ENCODE measurements around the gene NGLY1. TPM values are rescaled to one million over a fixed set of nuclear protein-coding genes. Genes with fewer than 3 reads are reported as not detected.

The NGLY1 gene
- total and polyA plus RNA-seq, 2 donors from 2014 or later, result 22.6 to 32.0 TPM

DNA sequence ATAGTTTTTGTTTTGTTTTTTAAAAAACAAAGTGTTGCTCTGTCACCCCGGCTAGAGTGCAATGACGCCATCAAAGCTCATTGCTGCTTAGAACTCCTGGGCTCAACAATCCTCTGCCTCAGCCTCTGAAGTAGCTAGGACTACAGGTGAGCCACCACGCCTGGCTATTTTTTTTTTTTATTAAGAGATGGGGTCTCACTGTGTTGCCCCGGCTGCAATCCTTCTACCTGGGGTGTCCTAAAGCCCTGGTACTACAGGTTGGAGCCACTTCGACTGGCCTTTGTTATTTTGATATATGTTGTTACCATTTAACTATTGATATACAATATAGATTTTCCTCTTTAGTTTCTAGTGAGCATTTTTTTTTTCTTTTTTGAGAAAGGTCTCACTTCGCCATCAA, 2.6 kb downstream of the NGLY1 start:
- H3K36me3 ChIP-seq (ENCODE audit: control insufficient read depth in 2 of 3, insufficient read depth in 3 of 3, low read length in 3 of 3), result peaks cover 0 to 10% (median 10%) of the 10 kb centered on the region in 3 donors
- TF ChIP-seq, protein P1, sequence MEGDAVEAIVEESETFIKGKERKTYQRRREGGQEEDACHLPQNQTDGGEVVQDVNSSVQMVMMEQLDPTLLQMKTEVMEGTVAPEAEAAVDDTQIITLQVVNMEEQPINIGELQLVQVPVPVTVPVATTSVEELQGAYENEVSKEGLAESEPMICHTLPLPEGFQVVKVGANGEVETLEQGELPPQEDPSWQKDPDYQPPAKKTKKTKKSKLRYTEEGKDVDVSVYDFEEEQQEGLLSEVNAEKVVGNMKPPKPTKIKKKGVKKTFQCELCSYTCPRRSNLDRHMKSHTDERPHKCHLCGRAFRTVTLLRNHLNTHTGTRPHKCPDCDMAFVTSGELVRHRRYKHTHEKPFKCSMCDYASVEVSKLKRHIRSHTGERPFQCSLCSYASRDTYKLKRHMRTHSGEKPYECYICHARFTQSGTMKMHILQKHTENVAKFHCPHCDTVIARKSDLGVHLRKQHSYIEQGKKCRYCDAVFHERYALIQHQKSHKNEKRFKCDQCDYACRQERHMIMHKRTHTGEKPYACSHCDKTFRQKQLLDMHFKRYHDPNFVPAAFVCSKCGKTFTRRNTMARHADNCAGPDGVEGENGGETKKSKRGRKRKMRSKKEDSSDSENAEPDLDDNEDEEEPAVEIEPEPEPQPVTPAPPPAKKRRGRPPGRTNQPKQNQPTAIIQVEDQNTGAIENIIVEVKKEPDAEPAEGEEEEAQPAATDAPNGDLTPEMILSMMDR (IDR thresholded peaks at IDR 0.05; ENCODE audit: borderline replicate concordance, extremely low read depth, insufficient read depth), result no peak
- no peaks in the 10 kb centered on the region for H3K9me3 ChIP-seq (ENCODE audit: control insufficient read depth in 2 of 3, insufficient read depth in 1 of 3, low read length in 3 of 3)
- peaks cover 0 to 15% (median 9%) of the 10 kb centered on the region in 3 donors for H3K4me1 ChIP-seq (ENCODE audit: control insufficient read depth in 2 of 3, insufficient read depth in 2 of 3, low read depth in 1 of 3, low read length in 3 of 3)
- H3K27ac ChIP-seq (ENCODE audit: low read depth in 2 of 2, low read length in 2 of 2), result no peak overlapping the region
- no peak overlapping the region for H3K9ac ChIP-seq (ENCODE audit: low read length in 3 of 3)
- no peaks in the 10 kb centered on the region for H3K27me3 ChIP-seq (ENCODE audit: control insufficient read depth, insufficient read depth, low read length)
- DNase-seq (no peak), FAIRE-seq (no peak)
- no peak overlapping the region for H3K4me3 ChIP-seq (ENCODE audit: low read length in 3 of 3)
- intact Hi-C loops (cut with DNase I), result no loop called here

DNA sequence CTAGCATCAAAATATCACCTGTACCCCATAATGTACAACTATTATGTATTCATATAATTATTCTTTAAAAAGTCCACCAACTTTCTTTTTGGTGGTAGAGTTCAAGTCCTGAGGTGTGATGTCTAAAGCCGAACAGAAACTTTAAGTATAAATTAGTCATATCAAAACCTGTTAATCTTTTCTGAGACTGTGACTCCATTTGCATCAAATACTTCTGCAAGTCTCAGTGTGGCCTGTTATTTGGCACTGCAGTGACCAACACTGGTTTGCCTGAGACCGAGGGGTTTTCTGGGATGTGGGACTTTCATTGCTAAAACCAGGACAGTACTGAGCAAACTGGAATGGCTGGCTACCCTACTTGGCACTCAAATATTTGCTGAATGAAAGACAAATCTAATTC, 7.3 kb downstream of the NGLY1 start:
- peaks cover 0 to 16% (median 12%) of the 10 kb centered on the region in 3 donors for H3K36me3 ChIP-seq (ENCODE audit: control insufficient read depth in 2 of 3, insufficient read depth in 3 of 3, low read length in 3 of 3)
- no peak for FAIRE-seq
- TF ChIP-seq, protein P1 (IDR thresholded peaks at IDR 0.05; ENCODE audit: borderline replicate concordance, extremely low read depth, insufficient read depth), result no peak

DNA sequence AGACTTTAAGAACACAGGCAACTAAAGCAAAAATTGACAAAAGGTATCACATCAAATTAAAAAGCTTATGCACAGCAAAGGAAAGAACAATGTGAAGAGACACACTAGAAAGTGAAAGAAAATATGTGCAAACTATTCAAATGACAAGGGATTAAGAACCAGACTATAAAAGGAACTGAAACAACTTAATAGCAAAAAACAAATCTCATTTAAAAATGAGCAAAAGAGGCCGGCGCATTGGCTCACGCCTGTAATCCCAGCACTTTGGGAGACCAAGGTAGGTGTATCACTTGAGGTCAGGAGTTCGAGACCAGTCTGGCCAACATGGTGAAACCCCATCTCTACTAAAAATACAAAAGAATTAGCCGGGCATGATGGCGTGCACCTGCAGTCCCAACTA, 14.4 kb downstream of the NGLY1 start:
- no peaks in the 10 kb centered on the region for H3K4me1 ChIP-seq (ENCODE audit: control insufficient read depth in 2 of 3, insufficient read depth in 2 of 3, low read depth in 1 of 3, low read length in 3 of 3)
- DNase-seq (no peak), FAIRE-seq (no peak)
- H3K9me3 ChIP-seq (ENCODE audit: control insufficient read depth in 2 of 3, insufficient read depth in 1 of 3, low read length in 3 of 3), result no peaks in the 10 kb centered on the region
- peaks cover 0 to 3% (median under 1%) of the 10 kb centered on the region in 3 donors for H3K36me3 ChIP-seq (ENCODE audit: control insufficient read depth in 2 of 3, insufficient read depth in 3 of 3, low read length in 3 of 3)
- intact Hi-C loops (cut with DNase I), result no loop called here
- TF ChIP-seq, protein P1 (IDR thresholded peaks at IDR 0.05; ENCODE audit: borderline replicate concordance, extremely low read depth, insufficient read depth), result no peak
- H3K27me3 ChIP-seq (ENCODE audit: control insufficient read depth, insufficient read depth, low read length), result no peaks in the 10 kb centered on the region
- no peak overlapping the region for H3K4me3 ChIP-seq (ENCODE audit: low read length in 3 of 3)
- H3K9ac ChIP-seq (ENCODE audit: low read length in 3 of 3), result no peak overlapping the region
- no peak overlapping the region for H3K27ac ChIP-seq (ENCODE audit: low read depth in 2 of 2, low read length in 2 of 2)

More for the DNA sequence above, 7.3 kb downstream of the NGLY1 start:
- no peak overlapping the region for H3K4me3 ChIP-seq (ENCODE audit: low read length in 3 of 3)
- intact Hi-C loops (cut with DNase I), result no loop called here
- no peak for DNase-seq
- H3K9ac ChIP-seq (ENCODE audit: low read length in 3 of 3), result no peak overlapping the region
- H3K27me3 ChIP-seq (ENCODE audit: control insufficient read depth, insufficient read depth, low read length), result no peaks in the 10 kb centered on the region
- no peak overlapping the region for H3K27ac ChIP-seq (ENCODE audit: low read depth in 2 of 2, low read length in 2 of 2)
- no peaks in the 10 kb centered on the region for H3K4me1 ChIP-seq (ENCODE audit: control insufficient read depth in 2 of 3, insufficient read depth in 2 of 3, low read depth in 1 of 3, low read length in 3 of 3)
- no peaks in the 10 kb centered on the region for H3K9me3 ChIP-seq (ENCODE audit: control insufficient read depth in 2 of 3, insufficient read depth in 1 of 3, low read length in 3 of 3)

DNA sequence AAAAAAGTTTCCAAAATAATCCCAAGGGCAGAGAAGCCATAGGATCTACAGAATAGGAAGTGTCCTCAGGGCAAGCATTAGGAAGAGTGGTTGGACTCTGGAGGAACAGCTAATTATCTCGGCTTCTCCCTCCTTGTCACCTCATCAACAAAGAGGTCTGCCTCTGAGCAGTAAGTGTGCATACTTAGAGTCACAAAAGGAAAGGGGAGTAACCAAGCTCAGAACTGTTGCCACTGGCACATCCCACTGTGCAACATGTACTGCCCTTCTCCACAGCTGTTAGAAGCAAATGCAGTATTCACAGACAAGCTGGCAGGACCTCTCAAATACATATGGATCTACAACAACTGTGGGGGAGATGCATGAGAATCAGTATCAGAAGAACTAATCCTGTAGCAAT, 31.5 kb downstream of the NGLY1 start:
- no peak overlapping the region for H3K27ac ChIP-seq (ENCODE audit: low read depth in 2 of 2, low read length in 2 of 2)
- H3K4me3 ChIP-seq (ENCODE audit: low read length in 3 of 3), result no peak overlapping the region
- FAIRE-seq (no peak), DNase-seq (peak in 1 of 5 donors; percentile 0)
- no peak overlapping the region for H3K9ac ChIP-seq (ENCODE audit: low read length in 3 of 3)
- H3K9me3 ChIP-seq (ENCODE audit: control insufficient read depth in 2 of 3, insufficient read depth in 1 of 3, low read length in 3 of 3), result no peaks in the 10 kb centered on the region
- TF ChIP-seq, protein P1 (IDR thresholded peaks at IDR 0.05; ENCODE audit: borderline replicate concordance, extremely low read depth, insufficient read depth), result no peak
- intact Hi-C loops (cut with DNase I), result no loop called here
- H3K36me3 ChIP-seq (ENCODE audit: control insufficient read depth in 2 of 3, insufficient read depth in 3 of 3, low read length in 3 of 3), result peaks cover 0 to 8% (median 4%) of the 10 kb centered on the region in 3 donors
- H3K27me3 ChIP-seq (ENCODE audit: control insufficient read depth, insufficient read depth, low read length), result no peaks in the 10 kb centered on the region
- H3K4me1 ChIP-seq (ENCODE audit: control insufficient read depth in 2 of 3, insufficient read depth in 2 of 3, low read depth in 1 of 3, low read length in 3 of 3), result no peaks in the 10 kb centered on the region
